Heart right ventricle (tissue), 16 donors: ENCODE results near the gene TNF. TPM values are rescaled to one million over a fixed set of nuclear protein-coding genes. Genes with fewer than 3 reads are reported as not detected.

Experiments used
- ATAC-seq, 8 donors: fragments of 200-7000 bp; cut with Tn5 transposase; one replicate each; pipeline ENCODE4 v1.9.1; 2020; ENCODE audit warnings: mild to moderate bottlenecking in 8 of 8, moderate library complexity in 8 of 8, moderate number of reproducible peaks in 1 of 8
- DNase-seq, 2 donors: peaks; one replicate each; pipeline ENCODE4 v3.0.0-alpha.2; 2020
- H3K27ac ChIP-seq, 10 donors: fragments of 200-600 bp; sonication (generic) in 2 of 10; one replicate each; pipeline versions ENCODE4 v1.5.0 to v1.8.0; 2020 to 2022; ENCODE audit warnings: mild to moderate bottlenecking in 3 of 10
- H3K27me3 ChIP-seq, 7 donors: fragments of 200-600 bp; one replicate each; pipeline ENCODE4 v1.8.0; 2021 to 2022; ENCODE audit warnings: mild to moderate bottlenecking in 2 of 7
- H3K36me3 ChIP-seq, 9 donors: fragments of 200-600 bp; sonication (generic) in 1 of 9; one replicate each; pipeline versions ENCODE4 v1.5.0 to v1.8.0; 2020 to 2022; ENCODE audit warnings: mild to moderate bottlenecking in 2 of 9
- H3K4me1 ChIP-seq, 9 donors: fragments of 200-600 bp; sonication (generic) in 1 of 9; one replicate each; pipeline versions ENCODE4 v1.5.0 to v1.8.0; 2020 to 2022; ENCODE audit warnings: mild to moderate bottlenecking in 4 of 9
- H3K4me3 ChIP-seq, 10 donors: fragments of 200-600 bp; sonication (generic) in 2 of 10; one replicate each; pipeline versions ENCODE4 v1.5.0 to v1.8.0; 2020 to 2022; ENCODE audit warnings: mild to moderate bottlenecking in 7 of 10, moderate library complexity in 2 of 10
- H3K9me3 ChIP-seq, 11 donors: fragments of 200-600 bp in 10 of 11; sonication (generic) in 2 of 11; one replicate each; pipeline versions ENCODE4 v1.5.0 to v1.8.0; 2013 to 2022; ENCODE audit warnings: mild to moderate bottlenecking in 2 of 11, control low read depth in 1 of 11, moderate library complexity in 1 of 11
- CTCF ChIP-seq, 9 donors: fragments of 200-600 bp; sonication (generic) in 2 of 9; IDR thresholded peaks; one replicate each; pipeline versions ENCODE4 v1.5.0 to v1.8.0; 2021 to 2022; ENCODE audit warnings: antibody characterized with exemption in 9 of 9, mild to moderate bottlenecking in 5 of 9, moderate library complexity in 1 of 9
- WGBS, 2 donors: extraction: QIAGEN DNeasy Blood & Tissue Kit; methylation state at CpG; one replicate each; pipeline ENCODE4 v1.1.7; 2013; ENCODE audit warnings: inconsistent platforms in 1 of 2; 5-methylcytosine and 5-hydroxymethylcytosine counted together
- intact Hi-C, 10 donors: fragments of 100-400 bp; cut with DNase I; formaldehyde crosslinking; loops; one replicate each; pipeline versions ENCODE4 v1.11.1 to v1.14.2; 2022
- polyA plus RNA-seq, 2 donors: library from polyadenylated mRNA; stranded (reverse); fragments of 200-250 nt; gene quantifications; one replicate each; pipeline ENCODE4 v1.2.3, GENCODE V29; 2013
- total RNA-seq, 10 donors: library from RNA; stranded (reverse); fragmentation: NEBNext Ultra II Directional in 3 of 10; extraction: Animal tissue kit (Norgen Biotek cat#: 25700) in 3 of 10; gene quantifications; one replicate each; pipeline versions ENCODE4 v1.2.1 to v1.2.4, GENCODE V29; 2021 to 2023
- donor health status: Arrhythmogenic right ventricular cardiomyopathy.
- donor health status: ischemic (EF 13 %, LVEDD 7.1; RV severe dilation, severe dysfunction).
- donor health status: healthy with polysubstance abuse.
- donor health status: DM: no; HTN: yes; CAD: no.
- donor health status: DM: no; HTN: no; CAD: no.
- donor health status: ischemic (EF 25% LVEDD 6.9; RV normal size, moderate dysfunction).
- donor health status: ischemic (EF 25% LVEDD 5.7; RV mildly dilated, moderate dysfunction).
- donor health status: healthy.
- donor health status: DM: yes; HTN: yes; CAD: no.
- donor health status: Ischemic cardiomyopathy.
- donor health status: ischemic (EF 35%, LVEDD 5.7; RV mildly dilated, moderate dysfunction).
- donor health status: nonischemic (EF 11% LVEDD 7.7; RV severe dilation, severe dysfunction).
- donor health status: DM: yes; HTN: yes; CAD: no.
- donor health status: PGD.
- donor health status: ischemic (EF 29% LVEDD 5.4; RV normal size, mild dysfunction).
- donor health status: nonischemic (EF 23%, LVEDD 6.1; RV moderate dilation, normal function).

The TNF gene
- total and polyA plus RNA-seq, 12 donors: 0.16 to 3.0 (median 0.60) TPM; not detected in 1

- no peak for TF ChIP-seq CTCF (IDR thresholded peaks at IDR 0.05)
- no peak overlapping the region for H3K27ac ChIP-seq
- no peaks in the 10 kb centered on the region for H3K9me3 ChIP-seq
- H3K4me3 ChIP-seq: no peak overlapping the region
- no peaks in the 10 kb centered on the region for H3K27me3 ChIP-seq
- intact Hi-C loops: loop anchor here in 1 of 10 donors (5.0 kb wide), 1 partner anchor 32 kb away; the partner anchor contains the start of gene MICB
- WGBS, 2 donors: 51 to 52% methylated on average over 12 of the region's 12 CpGs
- peaks cover 0 to 23% (median 3%) of the 10 kb centered on the region in 9 donors for H3K4me1 ChIP-seq
- ATAC-seq (peak in 4 of 8 donors; percentile 6 to 23 (median 8)), DNase-seq (no peak)
- peaks cover 3 to 53% (median 41%) of the 10 kb centered on the region in 9 donors for H3K36me3 ChIP-seq
These were observed 45.8 kb upstream of the TNF start for GRCh38 chr6:31529329-31530150.

GRCh38 chr6:31530659-31531058 lies 44.7 kb upstream of the TNF start:
- H3K36me3 ChIP-seq: peaks cover 4 to 64% (median 52%) of the 10 kb centered on the region in 9 donors
- no peaks in the 10 kb centered on the region for H3K9me3 ChIP-seq
- no peak for TF ChIP-seq CTCF (IDR thresholded peaks at IDR 0.05)
- intact Hi-C loops: loop anchor here in 1 of 10 donors (5.0 kb wide), 1 partner anchor 33 kb away; the partner anchor contains the start of gene MICB
- no peaks in the 10 kb centered on the region for H3K27me3 ChIP-seq
- peaks cover 0 to 22% (median 3%) of the 10 kb centered on the region in 9 donors for H3K4me1 ChIP-seq
- no peak overlapping the region for H3K27ac ChIP-seq
- no peak overlapping the region for H3K4me3 ChIP-seq
- no peak for ATAC-seq
- 57 to 65% methylated on average over 6 of the region's 6 CpGs for WGBS, 2 donors
- DNase-seq: no peak

GRCh38 chr6:31531162-31531561 lies 44.2 kb upstream of the TNF start:
- Histone ChIP-seq H3K4me3 (no peak overlapping the region), H3K36me3 (peaks cover 4 to 69% (median 57%) of the 10 kb centered on the region in 9 donors), H3K9me3 (no peaks in the 10 kb centered on the region), H3K4me1 (peaks cover 0 to 21% (median 3%) of the 10 kb centered on the region in 9 donors), H3K27ac (no peak overlapping the region), H3K27me3 (no peaks in the 10 kb centered on the region)
- ATAC-seq (no peak), DNase-seq (no peak)
- intact Hi-C loops: loop anchor here in 1 of 10 donors (5.0 kb wide), 1 partner anchor 34 kb away; the partner anchor contains the start of gene MICB
- 87 to 90% methylated on average over 7 of the region's 7 CpGs for WGBS, 2 donors
- no peak for TF ChIP-seq CTCF (IDR thresholded peaks at IDR 0.05)

- H3K4me3 ChIP-seq: no peak overlapping the region
- H3K27me3 ChIP-seq: no peaks in the 10 kb centered on the region
- ATAC-seq: no peak
- H3K36me3 ChIP-seq: peaks cover 4 to 78% (median 66%) of the 10 kb centered on the region in 9 donors
- intact Hi-C loops: loop anchor here in 1 of 10 donors (5.0 kb wide), 1 partner anchor 35 kb away; the partner anchor contains the start of gene MICB
- no peaks in the 10 kb centered on the region for H3K9me3 ChIP-seq
- no peak for DNase-seq
- peak overlapping the region in 2 of 10 donors; percentile 14 to 48 for H3K27ac ChIP-seq
- 76 to 77% methylated on average over 9 of the region's 9 CpGs for WGBS, 2 donors
- H3K4me1 ChIP-seq: peaks cover 0 to 28% (median 0%) of the 10 kb centered on the region in 9 donors
- no peak for TF ChIP-seq CTCF (IDR thresholded peaks at IDR 0.05)
These were observed 43.4 kb upstream of the TNF start for GRCh38 chr6:31531771-31532643.
